ENCODE results near the gene PLEKHM2. TPM values are rescaled to one million over a fixed set of nuclear protein-coding genes. Genes with fewer than 3 reads are reported as not detected.
"Not testable (repeated sequence)": the region's sequence is repeated elsewhere in the genome, so short reads cannot be mapped to it uniquely, and the experiment has no call there.

Gene PLEKHM2
- total RNA-seq, 1 donor from 2014 or later = 80.3 TPM

DNA sequence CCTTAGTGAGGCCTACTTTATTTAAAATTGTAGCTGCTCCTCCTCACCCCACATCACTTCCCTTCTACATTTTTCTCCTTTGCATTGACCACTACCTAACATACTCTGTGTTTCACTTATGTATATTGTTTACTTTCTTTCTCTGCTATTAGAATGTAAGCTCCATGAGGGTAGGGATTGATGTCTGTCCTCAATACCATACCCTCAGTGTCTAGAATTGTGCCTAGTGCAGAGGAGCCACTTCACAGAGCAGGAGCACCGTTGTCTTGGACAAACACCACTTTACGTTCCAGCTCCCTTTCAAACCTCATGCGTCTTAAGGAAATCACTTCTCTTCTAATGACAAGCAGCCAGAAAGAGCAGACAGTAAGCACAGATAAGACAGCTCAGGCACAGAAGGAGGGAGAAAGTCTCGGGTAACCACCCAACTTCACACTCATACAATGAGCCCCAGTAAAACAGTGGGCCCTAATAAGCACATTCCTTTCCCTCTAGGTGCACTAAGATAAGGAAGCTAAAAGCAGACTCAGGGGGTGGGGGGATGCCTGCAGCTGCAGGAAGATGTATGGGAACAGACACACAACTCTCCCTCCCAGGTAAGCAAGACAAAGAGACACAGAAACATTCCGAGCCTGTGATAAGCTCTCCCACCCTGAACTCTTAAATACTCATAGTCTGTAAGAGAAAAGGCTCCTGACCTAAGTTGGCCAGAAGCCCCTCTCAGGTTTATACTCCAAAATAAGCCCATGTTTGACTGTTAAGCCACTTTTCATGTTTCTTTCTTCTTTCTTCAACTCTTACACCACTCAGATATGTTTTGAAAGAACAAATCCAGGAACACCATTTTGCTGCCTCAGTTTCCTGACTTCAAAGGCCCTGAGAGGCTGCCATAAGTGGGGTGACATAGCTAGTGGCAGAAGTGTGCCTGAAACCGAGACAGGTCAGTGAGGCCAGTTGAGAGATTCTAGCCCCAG lies 7.1 kb upstream of the PLEKHM2 start:
- no peak for DNase-seq (ENCODE audit: low read depth)

DNA sequence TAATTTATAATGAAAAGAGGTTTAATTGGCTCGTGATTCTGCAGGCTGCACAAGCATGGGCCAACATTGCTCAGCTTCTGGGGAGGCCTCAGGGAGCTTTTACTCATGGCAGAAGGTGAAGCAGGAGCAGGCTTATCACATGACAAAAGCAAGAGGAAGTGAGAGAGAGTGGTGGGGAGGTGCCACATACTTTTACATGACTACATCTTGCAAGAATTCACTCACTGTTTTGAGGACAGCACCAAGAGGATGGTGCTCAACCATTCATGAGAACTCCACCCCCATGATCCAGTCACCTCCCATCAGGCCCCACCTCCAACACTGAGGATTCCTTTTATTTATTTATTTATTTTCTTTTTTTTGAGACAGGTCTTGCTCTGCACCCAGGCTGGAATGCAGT lies 5.5 kb upstream of the PLEKHM2 start:
- no peak for DNase-seq (ENCODE audit: low read depth)

DNA sequence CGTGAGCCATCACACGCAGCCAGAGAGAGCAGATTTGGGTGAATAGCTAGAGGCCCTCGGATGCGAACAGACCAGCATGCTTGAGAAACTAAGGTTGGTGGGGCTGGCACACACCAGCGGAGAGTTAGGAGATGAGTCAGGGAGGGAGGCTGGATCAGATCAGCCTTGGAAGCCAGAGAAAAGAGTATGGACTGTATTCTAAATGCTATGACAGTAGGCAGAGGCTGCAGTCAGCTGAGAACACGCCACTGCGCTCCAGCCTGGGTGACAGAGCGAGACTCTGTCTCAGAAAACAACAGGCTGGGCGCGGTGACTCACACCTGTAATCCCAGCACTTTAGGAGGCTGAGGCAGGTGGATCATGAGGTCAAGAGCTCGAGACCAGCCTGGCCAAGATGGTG lies 4.0 kb upstream of the PLEKHM2 start:
- no peak for DNase-seq (ENCODE audit: low read depth)

DNA sequence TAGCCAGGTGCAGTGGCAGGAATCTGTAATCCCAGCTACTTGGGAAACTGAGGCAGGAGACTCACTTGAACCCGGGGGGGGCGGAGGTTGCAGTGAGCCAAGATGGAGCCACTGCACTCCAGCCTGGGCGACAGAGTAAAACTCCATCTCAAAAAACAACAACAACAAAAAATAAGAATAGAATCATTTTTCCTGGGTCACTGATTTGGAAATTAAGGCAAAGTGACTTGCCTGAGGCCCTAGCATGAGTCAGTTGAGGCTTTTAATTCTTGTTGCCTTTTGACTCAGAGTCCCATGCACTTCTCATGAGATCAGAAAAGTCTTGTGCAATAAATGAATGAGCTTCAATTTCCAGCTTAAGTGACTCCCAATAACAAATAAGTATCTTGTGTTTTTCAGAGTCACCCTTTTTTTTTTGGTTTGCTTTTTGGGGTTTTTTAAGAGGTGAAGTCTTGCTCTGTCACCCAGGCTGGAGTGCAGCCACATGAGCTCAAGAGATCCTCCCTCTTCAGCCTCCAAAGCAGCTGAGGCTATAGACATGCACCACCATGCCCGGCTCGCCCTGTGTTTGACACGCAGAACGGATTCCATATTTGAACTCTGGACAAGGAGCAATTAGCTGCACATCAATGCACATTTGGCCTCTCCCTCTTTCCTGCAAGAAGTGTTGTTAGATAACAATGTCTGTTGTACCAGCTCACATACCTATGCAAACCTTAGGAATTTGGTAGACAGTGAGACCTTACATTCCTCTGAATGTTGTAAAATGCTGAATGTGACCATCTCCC lies 3.4 kb upstream of the PLEKHM2 start:
- peak; percentile 49 for DNase-seq (ENCODE audit: low read depth)

DNA sequence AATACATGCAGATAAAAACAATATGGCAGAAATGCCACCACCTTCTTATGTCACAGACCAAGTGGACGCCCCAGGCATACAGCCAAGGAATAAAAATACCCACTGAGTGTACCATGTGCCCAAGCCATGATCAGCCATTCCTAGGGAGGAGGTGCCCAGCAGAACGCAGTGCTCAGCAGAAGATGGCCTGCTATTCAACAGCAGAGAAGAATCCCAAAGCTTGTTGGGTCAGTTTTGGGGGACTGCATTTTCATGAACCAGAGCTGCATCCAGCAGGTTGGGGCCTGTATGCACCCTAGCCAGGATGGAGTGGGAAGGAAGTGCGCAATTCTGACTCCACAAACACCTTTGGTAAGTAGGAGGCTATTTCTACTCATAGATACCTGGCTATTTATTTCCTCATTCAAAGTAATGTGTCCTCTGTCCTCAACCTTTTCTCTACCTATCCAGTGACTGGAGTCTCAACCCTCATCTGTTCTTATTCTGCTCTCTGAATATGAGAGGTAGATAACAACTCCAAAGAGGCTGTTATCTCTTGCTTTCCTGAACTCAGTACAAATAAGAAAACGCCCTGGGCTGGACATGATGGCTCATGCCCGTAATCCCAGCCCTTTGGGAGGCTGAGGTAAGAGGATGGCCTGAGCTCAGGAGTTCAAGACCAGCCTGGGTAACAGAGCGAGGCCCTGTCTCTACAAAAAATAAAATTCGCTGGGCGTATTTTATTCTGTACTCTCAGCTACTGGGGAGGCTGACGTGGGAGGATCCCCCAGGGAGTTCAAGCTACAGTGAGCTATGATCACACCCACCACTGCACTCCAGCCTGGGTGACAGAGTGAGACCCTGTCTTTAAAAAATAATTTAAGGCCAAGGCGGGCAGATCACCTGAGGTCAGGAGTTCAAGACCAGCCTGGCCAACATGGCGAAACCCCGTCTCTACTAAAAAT lies 2.5 kb upstream of the PLEKHM2 start:
- peak; percentile 35 for DNase-seq (ENCODE audit: low read depth)

DNA sequence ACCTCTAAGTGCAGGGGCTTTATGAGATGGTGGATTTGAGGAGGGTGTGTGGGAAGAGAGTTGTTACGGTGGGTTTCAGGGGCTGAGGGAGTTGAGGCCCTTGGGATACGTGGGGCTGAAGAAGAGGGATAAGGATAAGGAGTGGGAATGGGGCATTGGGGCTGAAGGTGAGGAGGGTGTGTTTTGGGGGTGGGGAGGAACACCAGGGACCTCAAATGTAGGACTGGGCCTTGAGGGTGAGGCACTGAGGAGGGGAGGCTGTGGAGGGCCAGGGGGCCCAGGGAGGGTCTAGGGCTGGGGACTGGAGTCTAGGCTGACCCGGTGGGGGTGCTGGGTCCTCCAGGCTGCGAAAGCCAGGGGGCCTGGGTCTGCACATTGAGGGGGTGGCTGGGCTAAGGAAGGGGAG lies 1.2 kb upstream of the PLEKHM2 start:
- no peak for DNase-seq (ENCODE audit: low read depth)

DNA sequence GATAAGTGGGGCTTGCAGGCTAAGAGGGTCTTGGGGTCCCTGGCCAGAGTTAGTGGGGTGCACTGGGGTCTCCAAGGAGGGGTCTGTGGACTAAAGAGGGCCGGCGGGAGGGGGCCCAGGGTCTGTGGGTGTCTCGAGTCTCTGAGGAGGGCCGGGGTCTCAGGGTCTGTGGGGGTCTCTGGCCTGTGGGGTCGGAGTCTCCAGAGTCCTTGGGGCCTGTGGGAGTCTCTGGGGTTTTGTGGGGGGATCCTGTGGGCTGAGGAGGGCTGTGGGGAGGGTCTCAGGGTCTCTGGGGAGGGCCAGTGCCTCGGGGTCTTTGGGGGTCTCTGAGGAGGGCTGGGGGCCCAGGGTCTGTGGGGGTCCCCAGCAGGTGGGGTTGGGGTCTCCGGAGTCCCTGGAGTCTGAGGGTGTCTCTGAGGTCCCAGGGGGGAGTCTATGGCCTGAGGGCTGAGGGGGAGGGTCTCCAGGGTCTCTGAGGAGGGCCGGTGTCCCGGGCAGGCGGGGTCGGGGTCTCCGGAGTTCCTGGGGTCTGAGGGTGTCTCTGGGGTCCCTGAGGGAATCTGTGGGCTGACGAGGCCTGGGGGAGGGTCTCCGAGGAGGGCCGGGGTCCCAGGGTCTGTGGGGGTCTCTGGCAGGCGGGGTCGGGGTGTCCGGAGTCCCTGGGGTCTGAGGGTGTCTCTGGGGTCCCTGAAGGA lies 628 bp upstream of the PLEKHM2 start:
- DNase-seq (ENCODE audit: low read depth) = no peak

DNA sequence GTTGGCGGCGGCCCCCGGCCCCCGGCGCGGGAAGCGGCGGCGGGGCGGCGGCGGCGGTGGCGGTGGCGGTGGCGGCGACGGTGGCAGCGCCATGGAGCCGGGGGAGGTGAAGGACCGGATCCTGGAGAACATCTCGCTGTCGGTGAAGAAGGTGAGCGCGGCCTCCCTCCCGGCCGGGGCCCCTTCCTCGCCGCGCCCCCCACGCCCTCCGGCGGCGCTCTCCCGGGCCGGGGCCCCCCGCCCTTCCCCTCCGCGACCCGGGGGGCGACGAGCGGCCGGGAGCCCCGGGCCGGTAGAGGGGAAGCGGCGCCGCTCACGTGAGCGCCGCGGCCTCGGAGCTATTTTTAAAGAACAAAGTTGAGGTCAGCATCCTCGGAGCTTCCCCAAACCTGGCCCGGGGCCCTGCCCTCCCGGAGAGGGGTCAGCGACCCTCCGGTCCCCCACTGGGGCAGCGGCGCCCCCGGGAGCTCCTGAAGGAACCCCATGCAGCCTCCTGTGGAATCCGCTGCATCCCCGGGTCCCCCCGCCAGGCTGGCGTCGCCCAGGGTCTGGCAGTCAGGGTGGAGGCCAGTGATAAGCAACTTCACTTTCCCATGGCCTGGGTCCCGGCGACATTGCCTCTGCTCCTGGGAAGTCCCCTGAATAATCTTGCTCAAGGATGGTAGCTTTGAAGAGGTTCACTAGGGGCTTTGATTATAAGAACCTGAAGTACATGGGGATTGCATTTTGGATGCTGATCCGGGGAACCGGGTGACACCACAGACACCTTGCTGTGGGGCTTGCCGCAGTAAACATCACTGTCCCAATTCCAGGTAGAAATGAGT lies 560 bp downstream of the PLEKHM2 start:
- peak; percentile 40 for DNase-seq (ENCODE audit: low read depth)

DNA sequence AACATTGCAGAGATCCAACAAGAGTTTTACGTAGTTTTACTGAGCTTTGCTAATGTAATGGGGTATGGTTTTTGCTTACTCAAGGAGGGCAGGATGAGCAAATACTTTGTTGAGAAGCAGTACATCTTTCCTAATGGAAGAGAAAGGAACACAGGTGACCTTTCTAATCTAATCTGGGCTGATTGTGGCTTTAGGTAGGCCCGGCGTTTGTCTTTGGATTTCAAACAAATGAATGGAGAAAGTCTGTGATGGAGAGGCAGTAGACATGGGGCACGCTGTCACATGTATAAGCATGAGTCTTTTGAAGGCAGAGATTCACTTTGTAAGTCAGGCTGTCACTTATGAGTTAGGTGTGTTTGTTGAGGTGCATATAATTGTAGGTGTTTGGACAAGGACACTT lies 1.7 kb downstream of the PLEKHM2 start:
- DNase-seq (ENCODE audit: low read depth) = no peak

DNA sequence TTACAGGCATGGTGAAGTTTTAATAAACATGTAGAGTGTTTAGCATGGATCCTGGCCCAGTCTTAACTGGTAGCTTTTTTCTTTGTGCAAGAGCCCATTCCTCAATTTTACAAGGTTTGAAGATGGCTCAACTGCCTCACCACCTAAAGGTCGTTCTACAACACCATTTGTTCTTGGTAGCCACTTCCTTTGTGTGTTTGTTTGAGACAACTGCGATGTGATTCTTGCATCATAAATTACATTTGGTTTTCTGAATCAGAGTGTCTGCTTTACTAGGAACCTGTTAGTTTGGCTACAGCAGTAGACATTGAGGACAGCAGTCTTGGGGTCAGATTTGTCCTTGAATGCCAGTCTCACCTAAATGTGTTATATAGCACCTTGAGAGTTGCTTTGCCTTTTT lies 3.3 kb downstream of the PLEKHM2 start:
- peak; percentile 49 for DNase-seq (ENCODE audit: low read depth)

DNA sequence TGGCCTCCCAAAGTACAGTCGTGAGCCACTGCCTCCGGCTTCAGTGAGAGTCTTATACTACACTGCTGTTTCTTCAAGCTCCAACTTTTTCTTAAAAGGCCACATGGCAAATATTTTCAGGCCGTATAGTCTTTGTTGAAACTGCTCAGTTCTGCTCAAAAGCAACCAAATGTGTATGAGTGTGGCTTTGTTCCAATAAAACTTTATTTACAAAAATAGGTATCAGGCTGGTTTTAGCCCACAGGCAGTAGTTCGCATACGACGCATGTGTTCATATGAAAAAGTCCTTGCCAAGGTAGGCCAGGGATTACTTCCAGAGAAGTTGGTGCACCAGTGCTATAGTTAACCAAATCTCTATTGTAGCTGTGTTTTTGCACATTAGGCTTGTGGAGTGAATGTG lies 6.2 kb downstream of the PLEKHM2 start:
- DNase-seq (ENCODE audit: low read depth) = no peak

DNA sequence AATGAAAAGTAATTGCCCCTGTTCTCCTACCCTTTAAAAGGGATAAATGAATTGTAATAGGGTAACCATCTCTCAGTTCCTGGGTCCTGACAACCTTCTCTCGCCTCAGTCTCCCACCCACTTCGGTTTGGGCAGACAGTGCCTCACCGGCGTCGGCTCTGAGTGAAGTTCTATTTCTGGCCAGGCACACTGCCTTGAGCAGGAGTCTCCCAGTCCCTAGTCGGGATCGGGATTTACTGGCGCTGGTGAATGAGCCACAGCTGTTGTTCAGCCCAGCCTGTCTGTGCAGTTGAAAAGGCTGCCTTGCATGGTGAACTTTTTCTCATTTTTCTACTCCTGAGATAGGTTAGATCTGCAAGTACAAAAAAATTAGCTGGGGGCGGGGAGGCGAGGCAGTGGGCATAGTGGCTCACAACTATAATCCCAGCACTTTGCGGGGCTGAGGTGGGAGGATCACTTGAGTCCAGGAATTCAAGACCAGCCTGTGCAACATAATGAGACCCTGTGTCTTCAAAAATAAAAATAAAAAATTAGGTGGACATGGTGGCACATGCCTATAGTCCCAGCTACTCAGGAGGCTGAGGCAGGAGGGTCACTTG lies 7.4 kb downstream of the PLEKHM2 start:
- DNase-seq (ENCODE audit: low read depth) = peak; percentile 90

DNA sequence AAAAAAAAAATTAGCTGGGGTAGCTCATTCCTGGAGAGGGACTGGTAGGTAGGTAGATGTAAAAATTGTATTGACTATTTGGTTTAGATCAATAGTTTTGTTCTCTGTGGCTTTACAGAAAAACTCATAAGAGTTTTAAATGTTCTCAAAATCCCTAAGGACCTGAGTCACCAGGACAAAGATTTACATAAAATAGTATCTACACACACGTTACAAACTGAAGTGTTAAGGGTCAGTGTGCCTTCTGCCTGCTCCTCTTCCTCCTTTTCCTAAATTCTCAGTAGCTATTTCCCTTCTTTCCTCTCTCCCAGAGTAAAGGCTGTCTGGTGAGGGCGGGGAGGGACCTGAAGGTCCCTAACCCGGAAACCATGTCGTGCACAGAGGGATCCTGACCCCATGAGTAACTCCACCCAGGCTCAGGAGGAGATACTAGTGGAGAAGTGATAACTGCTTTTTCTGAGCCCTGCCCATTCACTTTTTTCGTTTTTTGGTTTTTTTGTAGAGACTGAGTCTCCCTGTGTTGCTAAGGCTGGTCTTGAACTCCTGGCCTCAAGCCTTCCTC lies 8.1 kb downstream of the PLEKHM2 start:
- no peak for DNase-seq (ENCODE audit: low read depth)

DNA sequence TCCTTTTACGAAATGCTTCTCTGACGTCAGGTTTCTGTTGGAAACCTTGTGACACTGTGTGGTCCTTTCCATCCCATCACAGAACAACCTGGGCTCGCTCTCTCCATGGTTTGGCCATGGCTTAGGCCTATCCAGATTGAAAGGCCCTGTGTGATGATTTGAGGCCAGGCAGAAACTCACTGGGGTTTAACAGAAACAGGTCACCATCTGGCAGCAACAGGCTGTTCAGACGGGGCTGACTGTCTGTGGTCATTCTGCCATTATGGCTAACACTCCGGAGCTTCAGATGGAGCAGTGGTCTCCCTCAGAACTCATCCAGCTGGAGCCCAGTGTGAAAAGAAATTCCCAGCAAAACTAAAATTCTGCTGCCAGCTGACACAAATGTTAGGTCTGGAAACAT lies 9.3 kb downstream of the PLEKHM2 start:
- peak; percentile 50 for DNase-seq (ENCODE audit: low read depth)

DNA sequence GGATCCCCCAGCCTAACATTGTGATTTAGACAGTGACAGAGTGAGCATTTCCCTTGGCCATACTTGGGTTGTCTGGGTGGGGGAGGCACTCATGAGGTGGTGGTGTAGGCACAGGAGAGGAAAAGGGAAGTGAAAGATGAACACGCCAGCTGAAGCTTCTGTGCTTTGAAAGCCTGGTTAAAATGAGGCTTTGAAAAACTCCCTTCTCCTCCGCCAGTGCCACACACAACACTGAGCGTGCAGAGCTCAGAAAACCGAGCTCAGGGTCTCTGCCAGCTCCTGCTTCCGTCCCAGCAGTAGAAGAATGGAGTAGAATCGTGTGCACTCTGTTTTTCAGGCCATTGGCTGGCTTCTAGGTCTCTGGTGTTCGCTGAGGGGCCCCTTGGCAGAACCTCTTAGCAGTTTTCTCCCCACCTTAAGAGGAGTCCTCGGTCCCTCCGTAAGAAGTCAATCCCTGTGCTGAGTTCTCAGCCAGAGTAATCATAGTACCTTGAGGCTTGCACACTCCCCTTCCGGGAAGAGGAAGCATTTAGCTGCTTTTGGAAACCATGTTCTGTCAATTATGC lies 12.9 kb downstream of the PLEKHM2 start:
- no peak for DNase-seq (ENCODE audit: low read depth)

DNA sequence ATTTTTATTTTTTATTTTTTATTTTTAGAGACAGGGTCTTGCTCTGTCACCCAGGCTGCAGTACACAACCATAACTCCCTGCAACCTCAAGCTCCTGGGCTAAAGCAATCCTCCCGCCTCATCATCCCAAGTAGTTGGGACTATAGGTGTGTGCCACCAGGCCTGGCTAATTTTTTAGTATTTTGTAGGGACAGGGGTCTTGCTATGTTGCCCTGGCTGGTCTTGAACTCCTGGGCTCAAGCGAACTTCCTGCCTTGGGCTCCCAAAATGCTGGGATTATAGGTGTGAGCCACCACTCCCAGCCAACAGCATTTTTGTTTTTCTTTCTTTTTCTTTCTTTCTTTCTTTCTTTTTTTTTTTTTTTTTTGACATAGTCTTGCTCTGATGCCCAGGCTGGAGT lies 14.1 kb downstream of the PLEKHM2 start:
- DNase-seq (ENCODE audit: low read depth) = no peak

DNA sequence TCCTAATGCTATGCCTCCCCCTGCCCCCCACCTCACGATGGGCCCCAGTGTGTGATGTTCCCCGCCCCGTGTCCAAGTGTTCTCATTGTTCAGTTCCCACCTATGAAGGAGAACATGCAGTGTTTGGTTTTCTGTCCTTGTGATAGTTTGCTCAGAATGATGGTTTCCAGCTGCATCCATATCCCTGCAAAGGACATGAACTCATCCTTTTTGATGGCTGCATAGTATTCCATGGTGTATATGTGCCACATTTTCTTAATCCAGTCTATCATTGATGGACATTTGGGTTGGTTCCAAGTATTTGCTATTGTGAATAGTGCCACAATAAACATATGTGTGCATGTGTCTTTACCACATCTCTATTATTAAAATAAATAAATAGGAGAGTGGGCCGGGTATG lies 15.2 kb downstream of the PLEKHM2 start:
- not testable (repeated sequence) for DNase-seq (ENCODE audit: low read depth)

DNA sequence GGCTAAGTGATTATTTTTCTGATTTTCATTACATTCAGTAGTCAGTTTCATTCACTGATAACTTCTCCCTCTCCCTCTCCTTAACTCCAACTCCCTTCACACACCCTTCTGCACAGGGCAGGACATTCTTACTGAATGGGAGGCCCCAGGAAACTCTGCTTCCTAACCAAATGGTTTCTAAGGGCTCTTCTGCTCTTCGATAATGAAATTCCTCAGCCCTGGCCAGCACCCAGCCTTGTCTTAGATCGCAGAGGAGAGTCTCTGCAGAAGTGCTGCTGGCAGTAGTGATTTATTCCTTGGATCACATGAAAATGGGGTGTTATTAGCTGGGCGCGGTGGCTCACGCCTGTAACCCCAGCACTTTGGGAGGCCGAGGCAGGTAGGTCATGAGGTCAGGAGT lies 16.4 kb downstream of the PLEKHM2 start:
- no peak for DNase-seq (ENCODE audit: low read depth)

DNA sequence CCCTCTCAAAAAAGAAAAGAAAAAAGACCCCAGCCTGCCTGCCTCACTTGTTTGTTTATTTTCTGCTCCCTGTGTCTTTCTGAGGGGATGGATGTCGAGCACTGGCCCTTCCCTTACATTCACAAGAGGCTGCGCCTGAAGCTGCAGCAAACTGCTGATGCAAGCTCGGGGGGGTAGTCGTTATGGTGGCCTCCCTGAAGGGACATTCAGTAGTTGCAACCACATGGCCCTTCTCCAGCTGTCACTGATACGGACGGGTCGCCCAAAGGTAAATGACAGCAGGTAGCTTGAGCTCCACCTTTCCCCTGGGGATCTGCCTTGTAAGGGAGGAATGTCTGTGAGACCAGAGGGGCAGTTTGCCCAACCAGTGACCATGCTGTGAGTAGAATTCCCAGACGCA lies 17.7 kb downstream of the PLEKHM2 start:
- DNase-seq (ENCODE audit: low read depth) = no peak

Data from myocyte (in vitro differentiated cells).